Body of pancreas (tissue), 4 donors: ENCODE measurements around the gene AP5M1.

Experiments
- POLR2A ChIP-seq, 3 donors: fragments of 450-650 bp; IDR thresholded peaks; one replicate each; pipeline ENCODE4 v1.6.1; 2016; ENCODE audit warnings: antibody characterized with exemption in 3 of 3, mild to moderate bottlenecking in 2 of 3
- TF ChIP-seq, protein P1 (sequence below), 7 experiments: fragments of 450-650 bp in 4 of 7; fragments of 200-600 bp in 3 of 7; sonication (generic) in 3 of 7; IDR thresholded peaks; one replicate each; pipeline ENCODE4 v1.5.1; 2016 to 2019; ENCODE audit warnings: antibody characterized with exemption in 7 of 7

GRCh38 chr14:57266065-57266464 is 2.7 kb upstream of the AP5M1 start:
- no peak for TF ChIP-seq POLR2A (IDR thresholded peaks at IDR 0.05)
- TF ChIP-seq, protein P1, sequence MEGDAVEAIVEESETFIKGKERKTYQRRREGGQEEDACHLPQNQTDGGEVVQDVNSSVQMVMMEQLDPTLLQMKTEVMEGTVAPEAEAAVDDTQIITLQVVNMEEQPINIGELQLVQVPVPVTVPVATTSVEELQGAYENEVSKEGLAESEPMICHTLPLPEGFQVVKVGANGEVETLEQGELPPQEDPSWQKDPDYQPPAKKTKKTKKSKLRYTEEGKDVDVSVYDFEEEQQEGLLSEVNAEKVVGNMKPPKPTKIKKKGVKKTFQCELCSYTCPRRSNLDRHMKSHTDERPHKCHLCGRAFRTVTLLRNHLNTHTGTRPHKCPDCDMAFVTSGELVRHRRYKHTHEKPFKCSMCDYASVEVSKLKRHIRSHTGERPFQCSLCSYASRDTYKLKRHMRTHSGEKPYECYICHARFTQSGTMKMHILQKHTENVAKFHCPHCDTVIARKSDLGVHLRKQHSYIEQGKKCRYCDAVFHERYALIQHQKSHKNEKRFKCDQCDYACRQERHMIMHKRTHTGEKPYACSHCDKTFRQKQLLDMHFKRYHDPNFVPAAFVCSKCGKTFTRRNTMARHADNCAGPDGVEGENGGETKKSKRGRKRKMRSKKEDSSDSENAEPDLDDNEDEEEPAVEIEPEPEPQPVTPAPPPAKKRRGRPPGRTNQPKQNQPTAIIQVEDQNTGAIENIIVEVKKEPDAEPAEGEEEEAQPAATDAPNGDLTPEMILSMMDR (IDR thresholded peaks at IDR 0.05): no peak
